Panc1 (cell line): ENCODE results near the gene SDK2.

ENCODE experiments used
- POLR2AphosphoS5 ChIP-seq: IDR thresholded peaks from 2 replicates; pipeline ENCODE4 v1.6.1; 2012; ENCODE audit warnings: mild to moderate bottlenecking, low read depth, low read length, moderate library complexity
- REST ChIP-seq, 2 experiments: IDR thresholded peaks; 2 replicates each; pipeline ENCODE4 v1.6.1; 2011 to 2012; ENCODE audit warnings: low read depth in 2 of 2, control low read depth in 1 of 2, low read length in 1 of 2, mild to moderate bottlenecking in 1 of 2, moderate library complexity in 1 of 2; ENCODE audit not compliant: insufficient read depth in 1 of 2
- SIN3A ChIP-seq: IDR thresholded peaks from 2 replicates; pipeline ENCODE4 v1.6.1; 2012; ENCODE audit warnings: low read depth, mild to moderate bottlenecking, low read length, moderate library complexity, borderline replicate concordance; ENCODE audit not compliant: insufficient read depth
- TCF7L2 ChIP-seq: IDR thresholded peaks from 2 replicates; pipeline ENCODE4 v1.6.1; 2011; ENCODE audit warnings: mild to moderate bottlenecking, low read depth, low read length, inconsistent platforms
- TF ChIP-seq, protein P1 (sequence below): fragments of 450-650 bp; IDR thresholded peaks from 2 replicates; pipeline ENCODE4 v1.5.1; 2017; ENCODE audit warnings: mild to moderate bottlenecking

DNA sequence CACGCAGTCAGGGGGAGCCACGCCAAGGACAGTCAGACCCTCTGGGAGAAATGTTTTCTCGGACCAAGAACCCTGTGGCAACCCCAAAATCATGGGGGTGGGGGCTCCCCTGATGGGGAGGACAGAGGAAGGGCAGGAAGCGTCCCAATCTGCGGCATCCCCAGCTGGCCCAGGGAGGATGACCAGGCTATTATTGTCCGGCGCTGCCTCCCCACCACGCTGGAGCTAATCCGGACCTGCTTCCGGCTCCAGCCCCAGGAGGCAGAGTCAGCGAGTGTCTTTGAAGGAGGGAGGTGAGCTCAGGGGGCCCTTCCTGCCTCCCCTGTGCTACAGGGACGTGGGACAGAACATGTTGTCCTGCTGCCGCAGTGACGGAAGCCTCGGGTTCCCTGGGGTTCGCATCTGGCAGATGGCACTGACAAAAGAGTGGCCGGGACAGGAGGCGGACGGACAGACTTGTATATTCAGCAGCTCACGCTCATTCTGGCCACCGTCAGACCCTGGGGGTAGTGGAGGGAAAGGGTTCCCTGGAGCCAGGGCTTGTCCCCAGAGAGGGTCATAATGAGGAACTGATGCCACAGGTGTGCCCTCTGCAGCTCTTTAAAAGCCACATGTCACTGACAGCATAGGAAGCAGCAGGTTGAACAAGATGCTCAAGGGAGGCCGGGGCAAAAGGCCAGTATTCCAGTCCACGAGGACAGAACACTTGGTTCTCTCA, 278.2 kb downstream of the SDK2 start:
- TF ChIP-seq, protein P1, sequence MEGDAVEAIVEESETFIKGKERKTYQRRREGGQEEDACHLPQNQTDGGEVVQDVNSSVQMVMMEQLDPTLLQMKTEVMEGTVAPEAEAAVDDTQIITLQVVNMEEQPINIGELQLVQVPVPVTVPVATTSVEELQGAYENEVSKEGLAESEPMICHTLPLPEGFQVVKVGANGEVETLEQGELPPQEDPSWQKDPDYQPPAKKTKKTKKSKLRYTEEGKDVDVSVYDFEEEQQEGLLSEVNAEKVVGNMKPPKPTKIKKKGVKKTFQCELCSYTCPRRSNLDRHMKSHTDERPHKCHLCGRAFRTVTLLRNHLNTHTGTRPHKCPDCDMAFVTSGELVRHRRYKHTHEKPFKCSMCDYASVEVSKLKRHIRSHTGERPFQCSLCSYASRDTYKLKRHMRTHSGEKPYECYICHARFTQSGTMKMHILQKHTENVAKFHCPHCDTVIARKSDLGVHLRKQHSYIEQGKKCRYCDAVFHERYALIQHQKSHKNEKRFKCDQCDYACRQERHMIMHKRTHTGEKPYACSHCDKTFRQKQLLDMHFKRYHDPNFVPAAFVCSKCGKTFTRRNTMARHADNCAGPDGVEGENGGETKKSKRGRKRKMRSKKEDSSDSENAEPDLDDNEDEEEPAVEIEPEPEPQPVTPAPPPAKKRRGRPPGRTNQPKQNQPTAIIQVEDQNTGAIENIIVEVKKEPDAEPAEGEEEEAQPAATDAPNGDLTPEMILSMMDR, result no peak
- TF ChIP-seq POLR2AphosphoS5 (no peak), SIN3A (no peak), REST (IDR thresholded peaks at IDR 0.05; ENCODE audit: insufficient read depth in 1 of 2, low read depth in 2 of 2, low read length in 1 of 2) (no peak), TCF7L2 (no peak)
